ENCODE results near the gene SLC8B1.

GRCh38 chr12:113315358-113315757, 19.6 kb downstream of the SLC8B1 start:
- no peak for TF ChIP-seq CTCF (conservative IDR thresholded peaks at IDR 0.05)
- TF ChIP-seq EZH2 (IDR thresholded peaks at IDR 0.05; ENCODE audit: low read depth), result no peak
